GM18498 (cell line): Measurements from ENCODE around the gene KLC1.
A peak's percentile ranks its signal among the peaks of the same experiment; 100 is the strongest.

Experiments used
- ATAC-seq: cut with Tn5 transposase; IDR thresholded peaks from one replicate; pipeline ENCODE4 v1.9.1; 2021; ENCODE audit warnings: mild to moderate bottlenecking, moderate library complexity; ENCODE audit not compliant: unreplicated experiment

The KLC1 gene

GRCh38 chr14:103688906-103689902 is 60.2 kb downstream of the KLC1 start:
- ATAC-seq, result peak; percentile 65

- ATAC-seq, result no peak
Observed at GRCh38 chr14:103690332-103690731, 61.3 kb downstream of the KLC1 start.

DNA sequence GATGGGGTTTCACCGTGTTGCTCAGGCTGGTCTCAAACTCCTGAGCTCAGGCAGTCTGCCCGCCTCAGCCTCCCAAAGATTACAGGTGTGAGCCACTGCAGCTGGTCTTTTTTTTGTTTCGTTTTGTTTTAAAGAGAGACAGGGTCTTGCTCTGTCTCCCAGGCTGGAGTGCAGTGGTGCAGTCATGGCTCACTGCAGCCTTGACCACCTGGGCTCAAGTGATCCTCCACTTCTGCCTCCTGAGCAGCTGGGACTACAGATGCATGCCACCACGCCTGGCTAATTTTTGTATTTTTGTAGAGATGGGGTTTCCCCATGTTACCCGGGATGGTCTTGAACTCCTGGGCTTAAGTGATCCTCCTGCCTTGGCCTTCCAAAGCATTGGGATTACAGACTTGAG is 62.6 kb downstream of the KLC1 start:
- peak; percentile 53 for ATAC-seq

GRCh38 chr14:103692159-103692558 is 63.1 kb downstream of the KLC1 start:
- ATAC-seq, result peak; percentile 8

GRCh38 chr14:103692871-103693270 is 63.9 kb downstream of the KLC1 start:
- ATAC-seq, result no peak

DNA sequence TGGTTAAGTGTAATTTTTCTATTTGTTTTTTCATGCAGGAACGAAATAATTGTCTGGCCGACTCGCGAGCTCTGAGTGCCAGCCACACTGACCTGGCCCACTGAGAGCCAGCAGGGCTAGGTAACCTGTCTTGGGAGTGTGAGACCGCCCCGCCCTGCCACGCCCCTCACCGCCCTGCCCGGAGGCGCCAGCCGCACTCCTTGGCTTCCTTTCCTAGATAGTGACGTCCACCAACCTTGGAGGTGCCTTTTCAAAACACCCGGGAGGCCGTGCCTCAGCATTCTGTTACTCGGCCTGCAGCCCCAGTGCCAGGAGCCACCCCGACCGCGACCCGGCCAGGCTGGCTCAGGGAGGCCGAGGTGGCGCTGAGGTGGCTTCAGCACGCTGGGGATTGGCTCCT is 64.5 kb downstream of the KLC1 start:
- ATAC-seq, result no peak

DNA sequence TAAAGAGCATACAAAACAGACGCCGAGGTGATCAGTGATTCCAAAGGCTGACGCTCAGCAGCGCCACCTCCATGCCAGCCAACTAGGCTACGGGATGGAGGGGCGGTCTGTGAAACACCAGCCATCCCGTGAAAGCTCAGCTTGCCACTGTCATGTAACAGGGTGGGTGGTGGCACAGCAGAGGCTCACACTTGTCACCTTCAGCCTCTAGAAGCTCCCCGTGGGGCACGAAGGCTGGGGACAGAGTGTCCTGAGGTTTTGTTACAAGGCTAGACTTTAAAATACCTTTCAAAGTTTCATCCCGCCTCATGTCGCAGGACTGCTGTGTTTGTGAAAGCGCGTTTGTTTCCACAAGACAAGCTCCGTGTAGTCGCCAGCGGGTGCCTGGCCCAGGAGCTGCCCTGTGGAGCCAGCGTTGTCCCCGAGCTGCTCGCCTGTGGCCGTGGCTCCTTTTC is 65.6 kb downstream of the KLC1 start:
- no peak for ATAC-seq

GRCh38 chr14:103695296-103696069 is 66.5 kb downstream of the KLC1 start:
- ATAC-seq, result no peak

DNA sequence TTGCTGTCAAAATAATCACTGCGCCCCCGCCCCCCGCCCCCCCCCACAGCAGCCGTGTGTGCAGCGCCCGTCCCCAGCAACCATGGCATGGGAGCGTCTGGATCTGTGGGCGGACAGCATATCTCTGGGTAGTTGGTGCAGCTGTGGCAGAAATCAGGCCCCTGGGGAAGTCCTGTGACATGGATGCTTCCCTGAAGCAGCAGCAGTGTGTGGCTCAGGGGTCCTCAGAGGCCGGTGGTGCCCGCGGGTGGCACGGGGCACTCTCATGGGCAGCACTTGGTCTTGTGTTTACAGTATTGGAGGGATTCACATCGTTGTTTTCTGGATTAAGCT is 67.0 kb downstream of the KLC1 start:
- ATAC-seq, result no peak

GRCh38 chr14:103696466-103697071 is 67.6 kb downstream of the KLC1 start:
- no peak for ATAC-seq

DNA sequence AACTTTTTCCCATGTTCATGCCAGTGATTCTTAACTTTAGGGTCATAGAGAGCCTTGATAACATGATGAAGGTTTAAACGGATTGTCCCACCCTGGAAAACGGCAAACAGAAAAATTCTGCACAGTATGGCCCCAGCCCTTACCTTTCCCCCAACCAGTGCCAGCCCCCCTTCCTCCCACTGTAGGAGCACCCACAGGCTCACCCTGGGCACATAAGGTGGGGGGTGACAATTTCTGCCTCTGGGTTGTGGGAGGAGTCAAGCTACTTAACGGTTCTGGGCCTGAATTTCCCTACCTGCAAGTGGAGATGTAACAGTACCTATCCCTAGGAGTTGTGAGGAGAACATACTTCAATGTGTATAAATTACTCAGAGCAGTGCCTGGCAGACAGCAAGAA is 68.2 kb downstream of the KLC1 start:
- no peak for ATAC-seq

- no peak for ATAC-seq
Observed at GRCh38 chr14:103697603-103698379, 68.8 kb downstream of the KLC1 start.

DNA sequence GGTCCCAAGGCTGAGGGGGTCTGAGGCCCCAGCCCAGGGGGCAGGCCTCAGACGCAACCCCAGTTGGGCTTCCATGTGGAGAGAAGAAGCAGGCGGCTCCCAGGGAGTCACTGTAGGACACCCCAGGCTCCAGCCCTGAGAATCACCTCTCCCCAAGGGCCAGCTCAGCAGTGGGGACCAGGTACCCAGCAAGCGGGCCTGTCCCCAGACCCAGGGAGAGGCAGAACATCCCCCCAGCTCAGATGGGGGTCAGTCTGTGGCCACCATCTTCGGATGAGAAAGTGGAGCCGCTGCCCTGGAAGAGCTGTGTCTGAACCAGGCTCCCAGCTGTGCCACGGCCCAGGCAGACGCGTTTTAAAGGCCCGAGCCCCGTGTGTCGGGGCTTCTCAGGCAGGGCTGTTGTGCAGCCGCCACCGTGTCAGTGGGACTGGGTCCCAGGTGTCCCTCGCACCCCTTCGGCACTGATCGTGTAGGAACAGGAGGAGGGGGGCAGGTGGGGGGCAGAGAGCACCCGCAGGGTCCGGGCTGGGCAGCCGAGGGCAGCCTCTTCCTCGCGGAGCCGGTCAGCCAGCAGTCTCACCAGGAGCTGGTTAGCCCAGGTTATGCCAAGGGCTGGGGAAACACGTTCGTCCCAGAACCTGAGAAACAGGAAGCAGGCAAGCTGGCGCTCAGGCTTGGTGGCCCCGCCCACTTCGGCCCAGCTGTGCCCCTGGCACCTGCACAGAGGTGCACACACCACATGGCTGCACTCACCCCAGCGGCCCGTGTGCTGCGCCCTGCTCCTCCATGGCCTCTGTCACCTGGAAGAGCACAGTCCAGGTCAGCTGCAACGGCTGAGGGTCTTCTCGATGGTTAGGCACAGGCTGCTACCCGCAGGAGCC is 69.6 kb downstream of the KLC1 start:
- no peak for ATAC-seq

- no peak for ATAC-seq
Observed at GRCh38 chr14:103699261-103699661, 70.2 kb downstream of the KLC1 start.

- no peak for ATAC-seq
Observed at GRCh38 chr14:103699901-103700752, 71.1 kb downstream of the KLC1 start.

- no peak for ATAC-seq
Observed at GRCh38 chr14:103700753-103701490, 71.9 kb downstream of the KLC1 start.

DNA sequence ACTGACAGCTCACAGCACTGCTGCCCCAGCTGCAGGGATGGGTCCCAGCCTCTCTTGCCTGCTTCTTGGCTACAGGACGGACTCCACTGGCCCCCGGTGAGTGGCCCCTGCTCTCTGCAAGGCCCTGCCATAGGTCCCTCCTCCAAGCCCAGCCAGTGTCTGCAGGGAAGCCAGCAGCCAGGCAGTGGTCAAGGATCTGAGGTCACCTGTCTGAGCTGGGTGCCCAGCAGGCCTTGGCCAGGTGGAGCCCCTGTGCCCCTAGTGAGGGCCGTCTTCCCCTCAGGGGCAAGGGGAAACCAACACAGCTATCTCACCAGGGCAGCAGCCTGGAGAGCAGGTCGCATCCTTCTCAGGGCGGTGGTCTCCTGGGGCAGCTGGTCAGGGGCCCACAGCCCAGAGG is 73.1 kb downstream of the KLC1 start:
- ATAC-seq, result no peak
